ENCODE results near the gene TACC2.

DNA sequence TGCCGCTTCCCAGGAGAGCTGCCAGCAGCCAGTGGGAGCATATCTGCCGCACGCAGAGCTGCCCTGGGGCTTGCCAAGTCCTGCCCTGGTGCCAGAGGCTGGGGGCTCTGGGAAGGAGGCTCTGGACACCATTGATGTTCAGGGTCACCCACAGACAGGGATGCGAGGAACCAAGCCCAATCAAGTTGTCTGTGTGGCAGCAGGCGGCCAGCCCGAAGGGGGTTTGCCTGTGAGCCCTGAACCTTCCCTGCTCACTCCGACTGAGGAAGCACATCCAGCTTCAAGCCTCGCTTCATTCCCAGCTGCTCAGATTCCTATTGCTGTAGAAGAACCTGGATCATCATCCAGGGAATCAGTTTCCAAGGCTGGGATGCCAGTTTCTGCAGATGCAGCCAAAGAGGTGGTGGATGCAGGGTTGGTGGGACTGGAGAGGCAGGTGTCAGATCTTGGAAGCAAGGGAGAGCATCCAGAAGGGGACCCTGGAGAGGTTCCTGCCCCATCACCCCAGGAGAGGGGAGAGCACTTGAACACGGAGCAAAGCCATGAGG, 94.6 kb downstream of the TACC2 start:
- no peak for TF ChIP-seq ZNF3 (CRISPR knock-in tag; IDR thresholded peaks at IDR 0.05)
- TF ChIP-seq, protein P1, sequence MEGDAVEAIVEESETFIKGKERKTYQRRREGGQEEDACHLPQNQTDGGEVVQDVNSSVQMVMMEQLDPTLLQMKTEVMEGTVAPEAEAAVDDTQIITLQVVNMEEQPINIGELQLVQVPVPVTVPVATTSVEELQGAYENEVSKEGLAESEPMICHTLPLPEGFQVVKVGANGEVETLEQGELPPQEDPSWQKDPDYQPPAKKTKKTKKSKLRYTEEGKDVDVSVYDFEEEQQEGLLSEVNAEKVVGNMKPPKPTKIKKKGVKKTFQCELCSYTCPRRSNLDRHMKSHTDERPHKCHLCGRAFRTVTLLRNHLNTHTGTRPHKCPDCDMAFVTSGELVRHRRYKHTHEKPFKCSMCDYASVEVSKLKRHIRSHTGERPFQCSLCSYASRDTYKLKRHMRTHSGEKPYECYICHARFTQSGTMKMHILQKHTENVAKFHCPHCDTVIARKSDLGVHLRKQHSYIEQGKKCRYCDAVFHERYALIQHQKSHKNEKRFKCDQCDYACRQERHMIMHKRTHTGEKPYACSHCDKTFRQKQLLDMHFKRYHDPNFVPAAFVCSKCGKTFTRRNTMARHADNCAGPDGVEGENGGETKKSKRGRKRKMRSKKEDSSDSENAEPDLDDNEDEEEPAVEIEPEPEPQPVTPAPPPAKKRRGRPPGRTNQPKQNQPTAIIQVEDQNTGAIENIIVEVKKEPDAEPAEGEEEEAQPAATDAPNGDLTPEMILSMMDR (IDR thresholded peaks at IDR 0.05 in 2 of 3, conservative IDR thresholded peaks at IDR 0.05 in 1 of 3; ENCODE audit: insufficient read depth in 2 of 3, low read depth in 1 of 3, low read length in 3 of 3), result no peak
- TF ChIP-seq, protein P2, sequence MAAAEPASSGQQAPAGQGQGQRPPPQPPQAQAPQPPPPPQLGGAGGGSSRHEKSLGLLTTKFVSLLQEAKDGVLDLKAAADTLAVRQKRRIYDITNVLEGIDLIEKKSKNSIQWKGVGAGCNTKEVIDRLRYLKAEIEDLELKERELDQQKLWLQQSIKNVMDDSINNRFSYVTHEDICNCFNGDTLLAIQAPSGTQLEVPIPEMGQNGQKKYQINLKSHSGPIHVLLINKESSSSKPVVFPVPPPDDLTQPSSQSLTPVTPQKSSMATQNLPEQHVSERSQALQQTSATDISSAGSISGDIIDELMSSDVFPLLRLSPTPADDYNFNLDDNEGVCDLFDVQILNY (CRISPR knock-in tag; IDR thresholded peaks at IDR 0.05), result no peak
- no peak for TF ChIP-seq KAT7 (CRISPR knock-in tag; IDR thresholded peaks at IDR 0.05; ENCODE audit: borderline replicate concordance)
- no peak for TF ChIP-seq POU5F1 (IDR thresholded peaks at IDR 0.05; ENCODE audit: borderline replicate concordance, low read depth, low read length, partially characterized antibody)
- TF ChIP-seq ELK1 (CRISPR knock-in tag; IDR thresholded peaks at IDR 0.05), result no peak
- TF ChIP-seq GABPA (tag; conservative IDR thresholded peaks at IDR 0.05; ENCODE audit: low read depth), result no peak
